NCI-H146 (cell line): ENCODE results near the gene HK1.
"Not testable (repeated sequence)": the region's sequence is repeated elsewhere in the genome, so short reads cannot be mapped to it uniquely, and the experiment has no call there.

Experiments used
- DNase-seq: peaks from one replicate; lab custom pipeline; 2025; lab: John Stamatoyannopoulos, UW

Gene HK1

DNA sequence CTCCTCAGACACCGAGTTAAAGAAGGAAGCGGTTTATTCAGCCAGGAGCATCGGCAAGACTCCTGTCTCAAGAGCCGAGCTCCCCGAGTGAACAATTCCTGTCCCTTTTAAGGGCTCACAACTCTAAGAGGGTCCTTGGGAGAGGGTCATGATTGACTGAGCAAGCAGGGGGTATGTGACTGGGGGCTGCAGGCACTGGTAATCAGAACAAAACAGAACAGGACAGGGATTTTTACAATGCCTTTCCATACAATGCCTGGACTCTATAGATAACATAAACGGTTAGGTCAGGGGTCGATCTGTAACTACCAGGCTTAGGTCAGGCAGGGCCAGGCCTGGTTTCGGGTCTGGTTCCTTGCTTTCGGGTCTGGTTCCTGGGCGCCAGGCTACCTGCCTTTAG lies 30.0 kb downstream of the HK1 start:
- DNase-seq: not testable (repeated sequence)

DNA sequence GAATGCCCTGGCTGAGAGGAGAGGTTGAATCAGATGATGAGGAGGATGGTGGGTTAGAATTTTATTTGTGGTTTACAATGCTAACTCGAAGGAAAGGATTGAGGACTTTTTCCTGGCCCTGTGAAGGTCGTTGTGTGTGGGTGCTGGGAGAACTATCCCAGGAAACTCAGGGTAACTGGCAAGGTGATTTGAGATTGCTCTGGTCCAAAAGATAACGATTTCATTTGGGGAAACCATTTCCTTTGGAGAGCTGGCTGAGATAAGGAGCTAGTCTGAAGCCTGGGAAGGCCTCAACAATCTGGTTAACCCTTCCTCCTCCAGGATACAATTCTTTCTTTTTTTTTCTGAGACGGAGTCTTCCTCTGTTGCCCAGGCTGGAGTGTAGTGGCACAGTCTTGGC lies 33.0 kb downstream of the HK1 start:
- no peak for DNase-seq

DNA sequence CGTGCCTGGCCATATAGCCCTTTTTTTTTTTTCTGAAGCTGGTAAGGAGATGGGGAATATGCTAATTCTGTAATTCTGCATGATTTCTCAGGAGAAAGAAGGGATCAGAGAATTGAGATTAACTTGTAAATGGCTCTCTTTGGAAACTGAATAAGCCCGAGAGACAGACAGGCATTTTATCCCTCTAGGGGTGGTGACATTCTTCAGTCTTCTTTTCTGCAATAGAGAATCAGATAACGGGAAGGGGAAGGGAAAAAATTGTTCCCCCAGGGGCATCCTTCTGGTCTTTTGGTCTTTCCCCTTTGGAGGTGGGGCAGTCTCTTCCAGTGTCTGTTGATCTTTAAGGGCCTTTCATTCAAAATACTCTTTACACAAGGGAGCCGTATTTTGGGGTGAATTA lies 34.2 kb downstream of the HK1 start:
- no peak for DNase-seq

DNA sequence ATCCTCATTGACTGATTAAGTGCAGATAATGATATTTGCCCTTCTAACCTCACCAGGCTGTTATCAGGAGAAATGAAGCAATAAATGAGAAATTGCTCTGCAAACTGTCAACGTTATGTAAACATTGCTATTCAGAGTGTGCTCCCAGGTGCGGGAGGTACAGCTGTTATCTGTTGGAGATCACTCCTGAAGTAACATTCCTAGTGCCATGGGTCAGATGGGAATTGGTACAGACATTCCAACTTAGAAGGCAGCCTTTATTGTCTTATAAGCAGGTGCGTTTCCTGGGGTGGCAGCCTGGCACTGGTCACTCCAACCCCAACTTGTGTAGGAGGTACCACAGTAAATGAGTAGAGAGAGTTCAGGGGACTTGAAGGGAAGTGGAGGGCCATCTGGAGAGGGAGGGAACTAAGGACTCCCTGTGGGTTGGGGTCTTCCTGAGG lies 36.8 kb downstream of the HK1 start:
- DNase-seq: peak; percentile 89

DNA sequence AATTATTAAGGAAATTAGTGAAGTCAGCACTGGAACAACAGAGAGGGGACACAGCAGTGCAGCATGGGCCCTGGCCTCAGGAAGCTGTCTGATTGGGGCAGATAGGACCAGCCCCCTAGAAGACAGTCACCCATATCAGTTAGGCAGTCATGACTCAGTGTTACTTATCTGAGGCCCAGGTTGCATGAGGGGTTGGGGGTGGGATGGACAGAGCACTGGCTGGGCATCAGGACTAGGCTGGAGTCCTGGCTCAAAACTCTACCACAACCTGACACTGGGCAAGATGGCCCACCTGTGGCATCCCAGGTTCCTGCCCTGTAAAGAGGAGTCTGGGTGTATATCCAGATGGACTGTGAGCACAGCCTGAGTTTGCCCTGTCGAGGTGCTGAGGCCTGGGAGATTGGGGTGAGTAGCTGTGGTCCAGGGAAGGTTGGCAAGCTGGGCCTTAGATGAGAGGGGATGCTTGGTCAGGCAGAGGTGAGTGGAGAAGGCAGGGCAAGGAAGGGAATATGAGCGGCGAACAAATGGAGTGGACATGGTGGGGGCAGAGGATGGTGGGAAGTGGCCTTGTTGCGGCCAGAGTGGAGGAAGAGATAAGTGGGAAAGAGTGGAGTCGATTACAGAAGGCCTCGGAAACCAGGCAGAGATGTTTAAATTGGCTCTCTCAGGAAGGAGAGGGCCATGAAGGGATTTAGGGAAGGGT lies 37.5 kb downstream of the HK1 start:
- no peak for DNase-seq

DNA sequence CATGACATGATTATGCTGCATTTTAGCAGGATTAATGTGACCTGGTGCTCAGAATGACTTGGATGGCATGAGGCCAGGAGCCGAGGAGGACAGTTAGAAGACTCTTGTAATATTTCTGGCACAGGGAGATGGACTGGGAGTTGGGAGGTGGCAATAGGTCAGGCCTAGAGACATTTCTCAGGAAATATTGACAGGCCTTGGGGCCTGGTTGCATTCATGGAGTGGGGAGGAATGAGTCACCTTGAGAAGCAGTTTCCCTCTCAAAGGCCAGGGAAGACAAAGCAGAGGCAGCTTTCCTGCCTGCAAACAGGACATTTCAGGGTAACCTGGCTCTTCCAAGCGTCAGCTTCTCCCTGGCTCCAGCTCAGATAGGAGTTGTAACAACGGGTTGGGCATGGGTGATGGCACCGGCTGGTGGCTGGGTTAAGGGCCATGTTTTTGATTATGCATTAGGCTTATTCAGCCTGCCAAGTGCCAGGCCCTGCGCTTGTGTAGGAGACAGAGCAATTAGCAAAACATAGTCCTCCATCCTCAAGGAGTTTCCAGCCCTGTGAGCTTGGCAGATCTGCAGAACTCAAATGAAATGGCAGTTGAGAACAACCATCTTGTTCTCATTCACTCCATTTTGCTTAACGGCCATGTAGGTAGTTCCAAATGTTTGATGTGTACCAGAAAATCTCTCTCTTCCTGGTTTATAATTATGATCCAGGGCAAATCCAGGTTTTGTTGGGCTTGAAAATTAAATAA lies 38.2 kb downstream of the HK1 start:
- no peak for DNase-seq

DNA sequence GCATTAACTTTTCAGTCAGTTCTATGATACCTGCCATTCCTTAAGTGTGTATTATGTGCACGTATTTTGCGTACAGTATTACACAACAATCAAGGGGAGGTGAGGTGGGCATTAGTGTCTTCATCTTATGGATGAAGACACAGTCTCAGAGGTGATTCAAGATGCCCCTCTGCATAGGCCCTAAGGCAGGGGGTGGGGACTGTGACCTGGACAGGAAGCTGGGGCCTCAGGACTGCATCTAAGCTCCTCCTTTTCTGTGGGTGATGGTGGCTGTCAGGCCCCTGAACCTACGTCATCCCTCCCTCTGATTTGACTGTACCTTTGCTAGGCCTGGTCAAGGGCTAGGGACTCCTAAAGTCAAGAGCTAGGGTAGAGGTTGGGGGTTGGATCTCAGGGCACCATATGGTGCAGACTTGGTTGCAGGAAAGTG lies 38.9 kb downstream of the HK1 start:
- no peak for DNase-seq

DNA sequence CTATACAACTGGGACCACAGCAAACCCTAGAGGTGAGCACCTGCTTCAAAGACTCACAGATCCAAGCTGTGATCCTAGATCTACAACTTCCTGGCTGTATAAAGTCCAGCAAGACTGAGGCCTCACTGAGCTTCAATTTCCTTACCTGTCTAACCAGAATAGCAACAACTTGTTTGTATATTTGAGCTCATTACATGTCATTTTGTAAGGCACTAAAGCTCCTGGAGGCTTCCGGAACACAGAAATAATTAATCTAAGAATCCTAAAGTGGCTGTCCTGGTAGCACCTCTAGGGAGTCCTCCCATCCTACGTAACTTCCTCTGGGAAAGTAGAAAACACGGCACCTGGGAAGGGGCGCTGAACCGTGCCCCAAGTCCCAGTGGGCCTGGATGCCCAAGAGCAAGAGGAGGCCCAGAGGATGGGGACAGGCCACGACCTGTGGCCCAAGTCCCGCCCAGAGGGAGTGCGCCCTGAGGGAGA lies 39.4 kb downstream of the HK1 start:
- no peak for DNase-seq

DNA sequence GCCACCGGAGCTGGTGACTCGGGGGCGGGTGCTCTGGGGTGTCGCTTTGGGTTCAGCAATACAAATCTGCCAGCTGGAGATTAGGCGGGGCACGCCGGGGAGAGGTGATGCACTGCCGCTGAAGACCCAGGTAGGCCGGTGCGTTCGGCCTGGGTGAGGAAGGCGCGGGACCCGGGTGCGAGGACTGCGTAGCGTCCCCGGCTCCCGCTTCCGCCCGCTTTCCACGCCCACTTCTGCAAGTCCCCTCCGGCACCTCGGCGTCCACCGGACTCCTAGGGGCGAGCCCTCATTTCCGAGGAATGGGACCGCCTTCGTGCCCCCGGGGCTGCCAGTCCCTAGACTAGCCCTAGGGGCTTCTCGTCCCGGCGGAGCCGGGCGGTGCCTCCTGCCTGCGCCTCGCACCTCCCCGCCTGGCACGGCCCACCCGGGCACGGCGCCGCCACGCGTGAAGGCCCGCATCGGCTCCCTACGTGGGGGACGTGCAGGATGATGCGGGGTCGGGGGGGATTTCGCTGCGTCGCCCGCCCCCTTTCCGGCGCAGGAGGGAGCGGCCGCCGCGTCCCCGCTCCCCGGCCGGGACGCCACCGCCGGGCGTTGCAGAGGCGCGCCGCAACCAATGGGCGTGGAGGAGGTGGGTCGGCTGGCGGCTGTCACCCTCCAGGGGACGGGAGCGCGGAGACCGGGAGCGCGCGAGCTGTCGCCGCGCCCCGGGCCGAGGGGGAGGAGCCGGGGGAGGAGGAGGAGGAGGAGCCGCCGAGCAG lies 40.0 kb downstream of the HK1 start:
- peak; percentile 86 for DNase-seq

DNA sequence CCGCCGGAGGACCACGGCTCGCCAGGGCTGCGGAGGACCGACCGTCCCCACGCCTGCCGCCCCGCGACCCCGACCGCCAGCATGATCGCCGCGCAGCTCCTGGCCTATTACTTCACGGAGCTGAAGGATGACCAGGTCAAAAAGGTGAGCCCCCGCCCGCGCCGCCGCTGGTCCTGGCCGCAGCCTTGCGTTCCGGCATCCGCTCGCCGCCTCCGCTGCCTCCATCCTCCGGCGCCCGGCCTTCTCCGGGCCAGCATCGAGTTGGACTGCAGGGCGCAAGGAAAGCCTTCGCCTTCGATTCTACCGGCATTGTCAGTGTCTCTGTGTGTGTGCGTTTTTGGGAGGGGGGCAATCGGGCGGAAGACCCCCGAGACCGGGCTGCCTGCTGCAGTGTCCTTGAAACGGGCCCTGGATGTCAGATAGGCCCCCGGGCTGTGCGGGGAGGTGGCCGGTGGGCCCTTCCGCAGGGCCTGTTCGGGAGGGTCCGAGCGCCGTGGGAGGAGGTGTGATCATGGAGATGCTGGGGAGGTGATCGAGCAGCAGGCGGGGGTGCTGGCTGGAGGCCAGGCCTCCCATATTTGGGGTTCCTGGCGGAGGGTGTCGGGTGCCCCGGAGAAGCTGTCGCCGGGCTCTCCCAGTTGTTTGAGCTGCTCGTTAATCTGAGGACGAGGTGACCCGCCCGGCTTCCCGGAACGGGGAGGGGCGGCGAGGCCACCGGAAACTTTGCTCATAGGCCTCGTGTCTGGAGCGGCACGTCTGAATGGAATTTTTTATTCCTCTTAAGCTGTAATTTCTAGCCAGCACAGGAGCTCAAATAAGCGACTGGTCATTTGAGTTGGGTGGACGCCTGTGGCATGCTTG lies 40.8 kb downstream of the HK1 start:
- peak; percentile 26 for DNase-seq

DNA sequence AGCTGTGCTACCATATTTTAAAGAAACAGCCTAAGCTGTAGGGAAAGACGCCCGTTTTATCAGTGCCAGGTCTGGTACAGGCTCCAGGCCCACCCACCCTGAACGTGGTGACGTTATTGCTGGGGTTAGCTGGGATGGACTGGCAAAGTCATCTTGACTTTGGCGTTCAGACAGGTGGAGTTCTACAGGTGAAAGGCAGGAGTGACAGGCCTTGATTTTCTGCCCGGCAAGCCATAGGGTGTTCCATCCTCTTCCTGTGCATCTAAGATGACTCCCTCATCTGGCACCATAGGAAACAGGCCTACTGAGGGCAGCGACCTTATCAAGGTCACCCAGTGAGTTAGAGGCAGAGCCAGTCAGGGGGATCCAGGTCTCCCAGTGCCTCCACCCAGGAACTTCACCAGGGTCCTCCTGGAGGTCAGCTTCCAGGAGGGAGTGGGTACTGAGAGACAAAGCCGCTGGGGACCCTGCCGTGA lies 41.6 kb downstream of the HK1 start:
- DNase-seq: no peak

DNA sequence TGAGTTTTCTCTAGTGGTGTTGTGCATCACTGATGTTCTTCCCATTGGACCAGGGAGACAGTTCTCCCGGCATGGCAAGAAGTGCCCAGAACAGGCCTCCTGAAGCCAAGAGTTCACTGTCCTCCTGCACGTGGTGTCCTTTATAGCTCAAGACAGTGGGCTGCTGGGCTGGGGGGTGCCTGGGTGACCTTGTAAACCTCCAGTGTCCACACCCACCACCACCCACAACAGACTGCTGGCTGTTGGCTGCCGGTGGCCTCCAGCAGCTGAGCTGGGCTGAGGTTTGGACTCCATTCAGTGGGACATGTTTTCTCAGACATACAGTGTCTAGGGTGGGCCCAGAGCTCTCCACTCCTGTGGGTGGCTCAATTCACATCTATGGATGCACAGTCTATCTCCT lies 42.2 kb downstream of the HK1 start:
- DNase-seq: no peak

DNA sequence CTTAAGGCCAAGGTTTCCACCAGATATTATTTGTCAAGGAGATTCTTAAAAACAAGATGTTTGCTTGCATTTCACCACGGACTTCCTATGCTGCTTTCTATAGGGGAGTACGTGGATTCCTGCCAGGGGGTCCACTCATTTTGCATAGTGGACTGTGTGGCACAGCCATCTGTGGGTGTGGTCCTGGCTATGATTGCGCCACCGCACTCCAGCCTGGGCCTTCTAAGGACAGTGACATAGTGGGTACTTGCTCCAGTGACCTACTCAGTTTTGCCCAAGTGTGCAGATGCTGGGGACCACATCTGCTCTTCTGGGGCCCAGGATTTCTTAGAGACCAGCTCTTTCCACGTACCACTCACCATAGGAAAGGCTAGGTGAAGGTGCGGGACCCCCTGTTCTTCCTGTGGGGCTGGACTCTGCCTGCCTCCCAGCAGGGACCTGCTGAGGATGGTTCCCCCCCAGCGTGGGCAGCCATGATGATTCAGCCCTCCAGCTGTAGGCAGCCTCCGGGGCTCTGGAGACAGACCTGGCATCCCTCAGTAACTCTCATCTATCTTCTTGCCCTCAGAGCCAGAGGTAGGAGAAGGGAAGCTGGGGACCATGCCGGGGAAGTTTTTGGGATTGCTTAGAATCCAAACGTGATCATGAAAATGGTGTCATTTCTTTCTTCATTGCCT lies 42.9 kb downstream of the HK1 start:
- no peak for DNase-seq

DNA sequence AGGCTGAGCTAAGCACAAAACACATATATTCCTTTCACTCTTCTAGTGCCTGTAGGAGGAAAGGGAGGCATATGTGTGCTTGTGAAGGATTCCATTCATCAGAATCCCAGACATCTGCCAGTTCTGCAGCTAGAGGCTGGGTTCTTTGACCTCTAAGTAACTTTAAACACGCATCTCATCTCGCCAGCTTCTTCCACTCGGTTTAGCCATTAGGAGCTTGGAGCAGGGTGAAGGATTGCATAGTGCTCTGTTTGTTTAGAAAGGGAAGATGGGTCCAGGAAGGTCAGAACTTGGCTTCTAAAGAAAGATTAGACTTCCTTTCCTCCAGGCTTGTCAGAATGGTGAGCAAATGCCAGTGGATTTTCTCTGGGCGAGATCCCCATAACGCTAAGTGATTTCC lies 43.6 kb downstream of the HK1 start:
- no peak for DNase-seq

DNA sequence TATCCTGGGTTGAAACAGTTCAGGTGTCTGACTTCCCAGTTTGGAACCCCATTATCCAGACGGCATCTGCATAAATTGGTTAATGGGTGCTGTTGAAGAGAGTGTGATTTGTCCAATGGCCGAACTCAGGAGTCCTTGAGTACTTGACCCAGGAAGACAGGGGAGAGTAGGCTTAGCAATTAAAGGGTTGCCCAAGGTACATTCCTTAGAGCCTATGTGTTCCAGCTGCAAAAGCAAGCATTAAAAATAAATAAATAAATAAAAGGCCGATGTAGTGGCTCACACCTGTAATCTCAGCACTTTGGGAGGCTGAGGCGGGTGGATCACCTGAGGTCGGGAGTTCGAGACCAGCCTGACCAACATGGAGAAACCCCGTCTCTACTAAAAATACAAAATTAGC lies 44.0 kb downstream of the HK1 start:
- not testable (repeated sequence) for DNase-seq

DNA sequence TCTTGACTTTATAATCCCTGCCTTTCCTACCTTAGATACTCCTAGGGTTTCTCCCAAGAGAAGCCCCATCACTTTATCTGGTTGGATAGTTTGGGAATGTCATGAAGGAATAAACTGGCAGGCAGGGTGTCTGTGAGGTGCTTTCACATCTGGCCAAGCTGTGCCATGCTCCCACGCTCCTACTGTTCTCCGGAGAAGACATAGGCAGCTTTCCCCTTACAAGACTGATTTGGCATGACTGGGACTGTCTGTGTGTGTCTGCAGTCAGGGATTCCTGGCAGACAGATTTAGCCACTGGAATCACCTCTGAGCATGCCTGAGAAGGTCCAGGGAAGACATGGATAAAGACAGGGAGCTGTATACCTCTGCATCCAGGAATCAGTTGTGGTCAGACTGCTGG lies 45.3 kb downstream of the HK1 start:
- DNase-seq: no peak

DNA sequence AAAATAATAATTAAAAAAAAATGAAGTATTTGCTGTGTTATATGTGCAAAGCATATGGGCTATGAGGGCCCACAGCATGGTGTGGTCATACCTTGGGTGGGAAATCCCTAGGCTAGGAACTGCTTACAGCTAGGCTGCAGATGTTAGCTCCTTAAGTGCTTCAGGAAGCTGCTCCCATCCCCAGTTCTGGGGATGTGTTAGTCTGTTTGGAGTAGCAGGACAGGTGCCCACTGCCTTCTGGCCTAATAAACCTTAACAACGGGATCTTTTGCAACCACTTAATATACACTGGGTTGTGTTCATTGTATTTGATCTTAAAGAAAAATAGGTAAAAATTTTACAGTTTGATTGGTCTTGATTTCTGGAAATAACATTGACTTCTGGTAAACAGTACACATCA lies 46.3 kb downstream of the HK1 start:
- no peak for DNase-seq

DNA sequence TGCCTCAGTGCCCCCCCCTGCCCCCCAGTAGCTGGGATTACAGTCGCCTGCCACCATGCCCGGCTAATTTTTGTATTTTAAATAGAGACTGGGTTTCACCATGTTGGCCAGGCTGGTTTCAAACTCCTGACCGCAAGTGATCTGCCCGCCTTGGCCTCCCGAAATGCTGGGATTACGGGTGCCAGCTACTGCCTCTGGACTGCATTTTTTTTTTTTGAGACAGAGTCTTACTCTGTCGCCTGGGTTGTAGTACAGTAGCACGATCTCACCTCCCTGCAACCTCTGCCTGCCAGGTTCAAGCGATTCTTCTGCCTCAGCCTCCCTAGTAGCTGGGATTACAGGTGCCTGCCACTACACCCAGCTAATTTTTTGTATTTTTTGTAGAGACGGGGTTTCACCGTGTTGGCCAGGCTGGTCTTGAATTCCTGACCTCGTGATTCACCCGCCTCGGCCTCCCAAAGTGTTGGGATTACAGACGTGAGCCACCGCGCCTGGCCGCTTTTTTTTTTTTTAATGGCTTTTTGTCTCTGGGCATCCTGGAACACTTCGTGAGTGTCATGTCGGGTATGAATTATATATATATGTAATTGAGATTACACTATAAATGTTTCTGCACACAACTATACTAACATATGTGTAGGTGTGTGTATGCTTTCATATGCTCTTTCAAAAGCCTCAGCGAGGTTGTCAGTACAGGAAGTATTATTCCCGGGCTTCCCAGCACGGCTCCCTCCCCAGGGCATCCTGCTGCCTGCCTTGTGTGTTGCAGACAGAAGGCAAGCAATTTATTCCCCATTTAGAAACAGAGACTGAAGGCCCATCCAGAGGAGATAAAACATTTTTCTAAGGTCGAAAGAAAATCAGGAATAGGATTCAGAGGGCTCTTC lies 47.6 kb downstream of the HK1 start:
- peak; percentile 65 for DNase-seq

DNA sequence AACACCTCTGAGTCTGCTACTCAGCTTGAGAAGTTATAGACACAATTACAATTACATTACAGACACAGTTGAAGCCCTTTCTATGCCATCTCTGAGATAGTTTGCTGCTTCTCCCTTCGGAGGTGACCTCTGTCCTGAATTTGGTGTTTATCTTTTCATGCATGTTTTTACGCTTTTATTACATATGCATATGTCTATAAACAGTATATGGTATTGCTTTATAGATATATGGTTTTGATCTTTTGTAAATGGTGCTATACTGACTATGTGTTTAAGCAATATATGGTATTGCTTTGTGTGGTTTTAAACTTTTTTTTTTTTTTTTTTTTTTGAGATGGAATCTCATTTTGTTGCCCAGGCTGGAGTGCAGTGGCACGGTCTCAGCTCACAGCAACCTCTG lies 48.4 kb downstream of the HK1 start:
- no peak for DNase-seq
